Skeletal muscle satellite cell (primary cell): ENCODE results near the gene PSMB1.

ENCODE experiments used
- H3K27me3 ChIP-seq: 2 replicates; pipeline ENCODE4 v1.7.0; 2013; ENCODE audit warnings: low read length; ENCODE audit not compliant: control insufficient read depth, insufficient read depth
- H3K36me3 ChIP-seq: 2 replicates; pipeline ENCODE4 v1.7.0; 2013; ENCODE audit warnings: mild to moderate bottlenecking, control low read depth, low read length; ENCODE audit not compliant: insufficient read depth
- H3K4me1 ChIP-seq: 2 replicates; pipeline ENCODE4 v1.7.0; 2013; ENCODE audit warnings: low read length; ENCODE audit not compliant: control insufficient read depth, insufficient read depth
- H3K4me2 ChIP-seq: 2 replicates; pipeline ENCODE4 v1.7.0; 2013; ENCODE audit warnings: mild to moderate bottlenecking, low read length
- H3K4me3 ChIP-seq: 2 replicates; pipeline ENCODE4 v1.7.0; 2013; ENCODE audit warnings: low read length
- H3K9ac ChIP-seq: 2 replicates; pipeline ENCODE4 v1.7.0; 2013; ENCODE audit warnings: mild to moderate bottlenecking, low read depth, low read length, moderate library complexity
- H3K9me3 ChIP-seq: replicated peaks from 2 replicates; pipeline ENCODE4 v1.7.0; 2013; ENCODE audit warnings: mild to moderate bottlenecking, control low read depth, low read length

PSMB1 gene

GRCh38 chr6:170564936-170565530 is 11.9 kb upstream of the PSMB1 start:
- no peak overlapping the region for H3K4me3 ChIP-seq
- H3K36me3 ChIP-seq: peaks cover 70% of the 10 kb centered on the region
- H3K9ac ChIP-seq: no peak overlapping the region
- no peak overlapping the region for H3K4me2 ChIP-seq
- no peaks in the 10 kb centered on the region for H3K27me3 ChIP-seq
- H3K9me3 ChIP-seq: no peaks in the 10 kb centered on the region
- H3K4me1 ChIP-seq: no peaks in the 10 kb centered on the region

GRCh38 chr6:170561555-170561954 is 8.4 kb upstream of the PSMB1 start:
- Histone ChIP-seq H3K36me3 (peaks cover 52% of the 10 kb centered on the region), H3K4me2 (no peak overlapping the region), H3K4me3 (no peak overlapping the region)

GRCh38 chr6:170555305-170555704 is 2.2 kb upstream of the PSMB1 start:
- Histone ChIP-seq H3K9ac (peak overlapping the region; percentile 94), H3K4me2 (peak overlapping the region; percentile 85), H3K27me3 (no peaks in the 10 kb centered on the region), H3K9me3 (no peaks in the 10 kb centered on the region), H3K4me3 (peak overlapping the region; percentile 97), H3K4me1 (peaks cover 25% of the 10 kb centered on the region), H3K36me3 (peaks cover 8% of the 10 kb centered on the region)

More at GRCh38 chr6:170561555-170561954, 8.4 kb upstream of the PSMB1 start:
- H3K27me3 ChIP-seq: no peaks in the 10 kb centered on the region
- no peak overlapping the region for H3K9ac ChIP-seq
- no peaks in the 10 kb centered on the region for H3K9me3 ChIP-seq
- H3K4me1 ChIP-seq: no peaks in the 10 kb centered on the region

- Histone ChIP-seq H3K4me3 (peak overlapping the region; percentile 97), H3K36me3 (peaks cover 4% of the 10 kb centered on the region), H3K27me3 (no peaks in the 10 kb centered on the region), H3K4me2 (peak overlapping the region; percentile 85), H3K9me3 (no peaks in the 10 kb centered on the region), H3K4me1 (peaks cover 28% of the 10 kb centered on the region), H3K9ac (peak overlapping the region; percentile 94)
These were observed 1.7 kb upstream of the PSMB1 start for GRCh38 chr6:170554796-170555137.

GRCh38 chr6:170554013-170554795 is 1.1 kb upstream of the PSMB1 start, which contains the start of gene TBP:
Gene TBP, plus strand, starts transcription at chr6:170554369. Its CDS starts 2,661 bp downstream, at chr6:170557030.
- H3K36me3 ChIP-seq: peaks cover 3% of the 10 kb centered on the region
- H3K9ac ChIP-seq: peak within 1 kb of the TSS; percentile 99
- H3K4me2 ChIP-seq: peak within 1 kb of the TSS; percentile 88
- peaks cover 28% of the 10 kb centered on the region for H3K4me1 ChIP-seq
- H3K4me3 ChIP-seq: peak within 1 kb of the TSS; percentile 97
- no peaks in the 10 kb centered on the region for H3K27me3 ChIP-seq
- no peaks in the 10 kb centered on the region for H3K9me3 ChIP-seq

GRCh38 chr6:170553534-170554012 is 466 bp upstream of the PSMB1 start:
- no peaks in the 10 kb centered on the region for H3K9me3 ChIP-seq
- H3K4me2 ChIP-seq: peak overlapping the region; percentile 88
- H3K4me3 ChIP-seq: peak overlapping the region; percentile 97
- peaks cover 5% of the 10 kb centered on the region for H3K36me3 ChIP-seq
- H3K27me3 ChIP-seq: no peaks in the 10 kb centered on the region
- peak overlapping the region; percentile 99 for H3K9ac ChIP-seq
- H3K4me1 ChIP-seq: peaks cover 28% of the 10 kb centered on the region

GRCh38 chr6:170545405-170545804 is 7.7 kb downstream of the PSMB1 start:
- no peaks in the 10 kb centered on the region for H3K27me3 ChIP-seq
- H3K4me3 ChIP-seq: no peak overlapping the region
- peaks cover 75% of the 10 kb centered on the region for H3K36me3 ChIP-seq
- H3K4me1 ChIP-seq: peaks cover 6% of the 10 kb centered on the region
- H3K9ac ChIP-seq: no peak overlapping the region
- H3K9me3 ChIP-seq: no peaks in the 10 kb centered on the region
- no peak overlapping the region for H3K4me2 ChIP-seq

GRCh38 chr6:170542031-170542719 is 10.9 kb downstream of the PSMB1 start:
- Histone ChIP-seq H3K27me3 (no peaks in the 10 kb centered on the region), H3K4me1 (peaks cover 3% of the 10 kb centered on the region), H3K4me2 (no peak overlapping the region), H3K36me3 (peaks cover 90% of the 10 kb centered on the region), H3K4me3 (no peak overlapping the region), H3K9me3 (no peaks in the 10 kb centered on the region), H3K9ac (no peak overlapping the region)

- no peak overlapping the region for H3K4me2 ChIP-seq
- no peak overlapping the region for H3K9ac ChIP-seq
- H3K4me3 ChIP-seq: no peak overlapping the region
- H3K4me1 ChIP-seq: no peaks in the 10 kb centered on the region
- H3K36me3 ChIP-seq: peaks cover 90% of the 10 kb centered on the region
- H3K27me3 ChIP-seq: no peaks in the 10 kb centered on the region
- no peaks in the 10 kb centered on the region for H3K9me3 ChIP-seq
These were observed 15.8 kb downstream of the PSMB1 start for GRCh38 chr6:170537329-170537728.

- Histone ChIP-seq H3K9me3 (no peaks in the 10 kb centered on the region), H3K9ac (no peak overlapping the region), H3K4me3 (no peak overlapping the region), H3K4me2 (no peak overlapping the region), H3K27me3 (no peaks in the 10 kb centered on the region), H3K36me3 (peaks cover 87% of the 10 kb centered on the region), H3K4me1 (no peaks in the 10 kb centered on the region)
These were observed 16.4 kb downstream of the PSMB1 start for GRCh38 chr6:170536671-170537070.

GRCh38 chr6:170535004-170535403 is 18.1 kb downstream of the PSMB1 start:
- H3K9ac ChIP-seq: no peak overlapping the region
- H3K4me1 ChIP-seq: no peaks in the 10 kb centered on the region
- no peak overlapping the region for H3K4me2 ChIP-seq
- peaks cover 73% of the 10 kb centered on the region for H3K36me3 ChIP-seq
- H3K9me3 ChIP-seq: no peaks in the 10 kb centered on the region
- no peak overlapping the region for H3K4me3 ChIP-seq
- no peaks in the 10 kb centered on the region for H3K27me3 ChIP-seq
